HG02943 (cell line): Measurements from ENCODE around the gene C1orf87.

Experiments used
- ATAC-seq: cut with Tn5 transposase; IDR thresholded peaks from one replicate; pipeline ENCODE4 v1.9.1; 2021; ENCODE audit warnings: mild to moderate bottlenecking, low read depth, moderate library complexity; ENCODE audit not compliant: unreplicated experiment

C1orf87 gene

GRCh38 chr1:60063561-60063960 is 10.0 kb downstream of the C1orf87 start:
- ATAC-seq = no peak

GRCh38 chr1:60059468-60059867 is 14.1 kb downstream of the C1orf87 start:
- no peak for ATAC-seq

- no peak for ATAC-seq
Observed at GRCh38 chr1:60055336-60055735, 18.2 kb downstream of the C1orf87 start.

- ATAC-seq = no peak
Observed at GRCh38 chr1:60054374-60054773, 19.2 kb downstream of the C1orf87 start.

GRCh38 chr1:60052601-60053000 is 21.0 kb downstream of the C1orf87 start:
- ATAC-seq = no peak

- no peak for ATAC-seq
Observed at GRCh38 chr1:60051191-60051590, 22.4 kb downstream of the C1orf87 start.

GRCh38 chr1:60049188-60049587 is 24.4 kb downstream of the C1orf87 start:
- no peak for ATAC-seq

GRCh38 chr1:60044881-60045280 is 28.7 kb downstream of the C1orf87 start:
- ATAC-seq = no peak

- no peak for ATAC-seq
Observed at GRCh38 chr1:60041783-60042182, 31.8 kb downstream of the C1orf87 start.

GRCh38 chr1:60037669-60038068 is 35.9 kb downstream of the C1orf87 start:
- ATAC-seq = no peak

GRCh38 chr1:60036856-60037460 is 36.6 kb downstream of the C1orf87 start:
- no peak for ATAC-seq

GRCh38 chr1:60035921-60036320 is 37.6 kb downstream of the C1orf87 start:
- no peak for ATAC-seq

GRCh38 chr1:60034999-60035398 is 38.6 kb downstream of the C1orf87 start:
- ATAC-seq = no peak

- ATAC-seq = no peak
Observed at GRCh38 chr1:60033066-60033465, 40.5 kb downstream of the C1orf87 start.

GRCh38 chr1:60031146-60031545 is 42.4 kb downstream of the C1orf87 start:
- ATAC-seq = no peak

- ATAC-seq = no peak
Observed at GRCh38 chr1:60025552-60025951, 48.0 kb downstream of the C1orf87 start.

- no peak for ATAC-seq
Observed at GRCh38 chr1:60017508-60018205, 55.9 kb downstream of the C1orf87 start.

GRCh38 chr1:60010690-60011089 is 62.9 kb downstream of the C1orf87 start:
- no peak for ATAC-seq

- no peak for ATAC-seq
Observed at GRCh38 chr1:60008500-60008899, 65.1 kb downstream of the C1orf87 start.

- ATAC-seq = no peak
Observed at GRCh38 chr1:60000625-60001024, 72.9 kb downstream of the C1orf87 start.

- no peak for ATAC-seq
Observed at GRCh38 chr1:59999746-60000145, 73.8 kb downstream of the C1orf87 start.

- no peak for ATAC-seq
Observed at GRCh38 chr1:59999006-59999405, 74.6 kb downstream of the C1orf87 start.
